ENCODE results near the gene GJA3. TPM values are rescaled to one million over a fixed set of nuclear protein-coding genes. Genes with fewer than 3 reads are reported as not detected.
A peak's percentile ranks its signal among the peaks of the same experiment; 100 is the strongest.

Gene GJA3
- total and polyA plus RNA-seq, 4 donors = 0.02 to 0.05 TPM; not detected in 2

DNA sequence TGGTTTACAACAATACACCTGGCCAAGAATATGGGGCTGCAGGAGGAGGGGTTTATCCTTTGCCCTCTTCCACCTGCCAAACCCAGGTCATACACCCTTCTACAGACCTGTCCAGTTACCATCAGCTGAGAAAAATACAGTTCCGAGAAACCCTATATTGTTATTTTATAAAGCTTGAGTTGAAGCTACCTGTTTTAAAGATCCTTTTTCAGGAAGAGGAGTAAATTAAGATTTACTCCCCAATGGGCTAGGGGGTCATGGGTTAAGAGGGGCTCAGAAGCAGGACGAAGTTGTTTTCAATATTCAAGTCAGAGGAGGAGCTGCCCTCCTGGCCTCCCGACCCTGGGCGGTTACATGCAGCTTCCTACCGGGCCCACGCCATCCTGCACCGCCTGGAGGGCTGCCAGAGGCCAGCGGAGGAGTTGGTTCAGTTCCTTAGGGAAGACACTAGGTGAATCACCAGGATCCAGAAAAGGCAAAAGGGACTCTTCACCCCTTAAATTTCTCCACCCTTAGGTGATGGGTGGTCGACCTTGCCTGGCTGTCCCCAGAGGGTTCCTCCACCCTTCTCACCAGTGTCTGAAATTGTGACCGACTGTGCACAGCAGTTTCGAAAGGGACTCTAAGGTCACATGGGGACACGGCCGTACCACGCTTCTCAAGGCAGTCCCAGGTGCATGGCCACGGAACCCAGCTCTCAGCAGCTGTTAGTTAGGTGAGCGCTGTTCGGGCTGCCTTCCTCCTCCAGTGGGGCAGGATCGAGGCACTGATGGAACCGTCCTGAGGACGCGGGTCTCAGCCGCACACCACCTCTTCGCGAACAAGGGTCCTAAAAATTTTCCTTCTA, 30.7 kb upstream of the GJA3 start:
- WGBS = 16% methylated on average over 24 of the region's 24 CpGs
- DNase-seq (ENCODE audit: low spot score) = no peak
- Histone ChIP-seq H3K27ac (ENCODE audit: low read depth in 1 of 2, low read length in 2 of 2) (peak overlapping the region; percentile 56 to 81), H3K36me3 (ENCODE audit: control insufficient read depth in 4 of 4, insufficient read depth in 3 of 4, low read depth in 1 of 4, low read length in 3 of 4) (peaks cover 0 to 6% (median 3%) of the 10 kb centered on the region in 4 donors), H3K9me3 (ENCODE audit: control insufficient read depth in 4 of 4, low read length in 3 of 4) (no peaks in the 10 kb centered on the region), H3K9ac (ENCODE audit: low read depth in 1 of 2, low read length in 2 of 2) (peak overlapping the region in 1 of 2 donors; percentile 64), H3K4me3 (ENCODE audit: low read depth in 1 of 3, low read length in 3 of 3) (peak overlapping the region; percentile 64 to 85 (median 83)), H3K27me3 (ENCODE audit: control insufficient read depth in 4 of 4, insufficient read depth in 4 of 4, low read length in 3 of 4) (no peaks in the 10 kb centered on the region), H3K4me1 (ENCODE audit: control insufficient read depth in 4 of 4, insufficient read depth in 4 of 4, low read length in 3 of 4) (peaks cover 11 to 48% (median 35%) of the 10 kb centered on the region in 4 donors)
- TF ChIP-seq FOXA1 (IDR thresholded peaks at IDR 0.05) = no peak
- peak; percentile 46 to 70 for TF ChIP-seq RXRA (IDR thresholded peaks at IDR 0.05)
- no peak for TF ChIP-seq RAD21 (IDR thresholded peaks at IDR 0.05)
- TF ChIP-seq HNF4A (conservative IDR thresholded peaks at IDR 0.05) = peak in 1 of 2 donors; percentile 19
- TF ChIP-seq FOXA2 (IDR thresholded peaks at IDR 0.05) = no peak
- TF ChIP-seq EGR1 (IDR thresholded peaks at IDR 0.05; ENCODE audit: low read depth in 2 of 2) = no peak
- TF ChIP-seq, protein P1, sequence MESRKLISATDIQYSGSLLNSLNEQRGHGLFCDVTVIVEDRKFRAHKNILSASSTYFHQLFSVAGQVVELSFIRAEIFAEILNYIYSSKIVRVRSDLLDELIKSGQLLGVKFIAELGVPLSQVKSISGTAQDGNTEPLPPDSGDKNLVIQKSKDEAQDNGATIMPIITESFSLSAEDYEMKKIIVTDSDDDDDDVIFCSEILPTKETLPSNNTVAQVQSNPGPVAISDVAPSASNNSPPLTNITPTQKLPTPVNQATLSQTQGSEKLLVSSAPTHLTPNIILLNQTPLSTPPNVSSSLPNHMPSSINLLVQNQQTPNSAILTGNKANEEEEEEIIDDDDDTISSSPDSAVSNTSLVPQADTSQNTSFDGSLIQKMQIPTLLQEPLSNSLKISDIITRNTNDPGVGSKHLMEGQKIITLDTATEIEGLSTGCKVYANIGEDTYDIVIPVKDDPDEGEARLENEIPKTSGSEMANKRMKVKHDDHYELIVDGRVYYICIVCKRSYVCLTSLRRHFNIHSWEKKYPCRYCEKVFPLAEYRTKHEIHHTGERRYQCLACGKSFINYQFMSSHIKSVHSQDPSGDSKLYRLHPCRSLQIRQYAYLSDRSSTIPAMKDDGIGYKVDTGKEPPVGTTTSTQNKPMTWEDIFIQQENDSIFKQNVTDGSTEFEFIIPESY (IDR thresholded peaks at IDR 0.05) = no peak

DNA sequence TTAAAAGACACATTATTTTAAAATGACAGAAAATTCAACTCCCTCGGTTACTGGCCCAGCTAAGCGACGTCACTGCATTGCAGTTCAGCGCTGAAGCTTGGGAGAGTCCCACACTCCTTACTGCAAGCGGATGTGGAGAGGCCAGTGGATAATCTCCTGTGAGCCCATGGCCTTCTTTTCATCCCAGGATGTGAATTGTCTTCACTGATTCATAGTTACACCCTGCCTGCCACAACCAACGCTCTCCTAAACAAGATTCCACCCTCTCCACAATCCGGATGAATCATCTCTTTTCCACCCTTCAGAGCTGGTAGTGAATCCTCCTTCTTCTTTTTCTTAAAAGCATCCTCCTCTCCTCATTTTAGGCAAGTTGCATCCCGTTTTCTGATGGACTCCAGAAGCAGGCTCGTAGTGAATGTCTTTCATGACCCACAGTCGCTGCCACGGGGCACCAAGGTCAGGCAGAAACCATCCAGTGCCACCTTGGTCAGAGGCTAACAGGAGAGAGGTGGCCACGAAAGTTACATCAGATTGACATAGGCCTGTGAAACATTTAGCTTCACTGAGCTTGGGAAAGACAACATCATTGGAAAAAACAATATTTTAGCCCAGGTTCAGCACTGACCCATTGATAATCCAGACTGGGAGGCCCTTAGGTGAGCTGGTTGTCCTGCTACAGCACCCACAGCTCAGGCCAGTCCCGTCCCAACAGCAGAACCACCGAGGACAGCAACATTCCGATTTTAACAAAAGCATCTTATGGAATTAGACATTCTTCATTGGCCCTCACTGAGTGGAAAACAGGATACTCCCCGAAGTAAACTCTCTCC, 29.8 kb upstream of the GJA3 start:
- WGBS = 72% methylated on average over 16 of the region's 16 CpGs
- no peak overlapping the region for H3K9ac ChIP-seq (ENCODE audit: low read depth in 1 of 2, low read length in 2 of 2)
- peaks cover 0 to 6% (median 3%) of the 10 kb centered on the region in 4 donors for H3K36me3 ChIP-seq (ENCODE audit: control insufficient read depth in 4 of 4, insufficient read depth in 3 of 4, low read depth in 1 of 4, low read length in 3 of 4)
- peak overlapping the region in 2 of 3 donors; percentile 83 to 85 for H3K4me3 ChIP-seq (ENCODE audit: low read depth in 1 of 3, low read length in 3 of 3)
- peaks cover 11 to 48% (median 35%) of the 10 kb centered on the region in 4 donors for H3K4me1 ChIP-seq (ENCODE audit: control insufficient read depth in 4 of 4, insufficient read depth in 4 of 4, low read length in 3 of 4)
- no peaks in the 10 kb centered on the region for H3K27me3 ChIP-seq (ENCODE audit: control insufficient read depth in 4 of 4, insufficient read depth in 4 of 4, low read length in 3 of 4)
- H3K27ac ChIP-seq (ENCODE audit: low read depth in 1 of 2, low read length in 2 of 2) = peak overlapping the region in 1 of 2 donors; percentile 81
- TF ChIP-seq HNF4G (IDR thresholded peaks at IDR 0.05) (no peak), SP1 (IDR thresholded peaks at IDR 0.05) (peak; percentile 14)
- DNase-seq (ENCODE audit: low spot score) = no peak
- H3K9me3 ChIP-seq (ENCODE audit: control insufficient read depth in 4 of 4, low read length in 3 of 4) = no peaks in the 10 kb centered on the region

DNA sequence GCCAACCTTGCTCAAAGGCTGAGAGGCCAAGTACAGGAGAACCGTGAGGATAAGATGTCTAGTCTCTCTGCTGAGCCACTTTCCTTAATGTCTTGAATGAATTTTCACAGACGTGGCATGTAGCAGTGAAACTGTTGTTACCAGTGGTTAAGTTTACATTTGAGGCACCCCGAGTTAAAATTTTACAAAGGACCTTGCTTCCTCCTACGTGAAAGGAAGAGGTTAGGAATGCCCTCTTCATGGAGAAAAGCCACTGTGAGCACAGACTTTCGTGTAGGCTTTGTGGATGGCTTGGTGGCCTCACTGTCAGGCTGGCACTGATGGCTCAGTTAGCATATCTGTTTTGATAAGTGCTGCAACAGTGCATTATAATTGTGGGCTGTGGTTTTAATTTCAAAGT, 29.2 kb upstream of the GJA3 start:
- H3K27me3 ChIP-seq (ENCODE audit: control insufficient read depth in 4 of 4, insufficient read depth in 4 of 4, low read length in 3 of 4) = no peaks in the 10 kb centered on the region
- 40% methylated on average over 5 of the region's 5 CpGs for WGBS
- H3K4me3 ChIP-seq (ENCODE audit: low read depth in 1 of 3, low read length in 3 of 3) = no peak overlapping the region
- peaks cover 11 to 48% (median 35%) of the 10 kb centered on the region in 4 donors for H3K4me1 ChIP-seq (ENCODE audit: control insufficient read depth in 4 of 4, insufficient read depth in 4 of 4, low read length in 3 of 4)
- peaks cover 0 to 6% (median 3%) of the 10 kb centered on the region in 4 donors for H3K36me3 ChIP-seq (ENCODE audit: control insufficient read depth in 4 of 4, insufficient read depth in 3 of 4, low read depth in 1 of 4, low read length in 3 of 4)
- H3K9me3 ChIP-seq (ENCODE audit: control insufficient read depth in 4 of 4, low read length in 3 of 4) = no peaks in the 10 kb centered on the region
- no peak overlapping the region for H3K9ac ChIP-seq (ENCODE audit: low read depth in 1 of 2, low read length in 2 of 2)
- no peak for DNase-seq (ENCODE audit: low spot score)
- H3K27ac ChIP-seq (ENCODE audit: low read depth in 1 of 2, low read length in 2 of 2) = no peak overlapping the region
- TF ChIP-seq GABPA (IDR thresholded peaks at IDR 0.05 in 1 of 2, conservative IDR thresholded peaks at IDR 0.05 in 1 of 2) = no peak
- TF ChIP-seq HNF4A (conservative IDR thresholded peaks at IDR 0.05) = no peak
- no peak for TF ChIP-seq HNF4G (IDR thresholded peaks at IDR 0.05)
